Right lobe of liver (tissue), 6 donors: ENCODE data around the gene CLRN2. TPM values are rescaled to one million over a fixed set of nuclear protein-coding genes. Genes with fewer than 3 reads are reported as not detected.

ENCODE experiments used
- ATAC-seq, 4 donors: fragments of 200-7000 bp; cut with Tn5 transposase; one replicate each; pipeline ENCODE4 v1.9.1; 2020; ENCODE audit warnings: mild to moderate bottlenecking in 4 of 4, moderate library complexity in 4 of 4
- DNase-seq, 3 donors: peaks; one replicate each; pipeline ENCODE4 v3.0.0-alpha.2; 2020
- H3K27ac ChIP-seq, 3 donors: fragments of 200-600 bp; one replicate each; pipeline ENCODE4 v1.8.0; 2022
- H3K27me3 ChIP-seq, 2 donors: fragments of 200-600 bp; one replicate each; pipeline ENCODE4 v1.8.0; 2022
- H3K36me3 ChIP-seq, 4 donors: fragments of 200-600 bp; sonication (generic) in 1 of 4; one replicate each; pipeline versions ENCODE4 v1.5.1 to v1.8.0; 2017 to 2022; ENCODE audit warnings: control low read depth in 1 of 4
- H3K4me1 ChIP-seq, 4 donors: fragments of 200-600 bp; sonication (generic) in 1 of 4; one replicate each; pipeline versions ENCODE4 v1.5.1 to v1.8.0; 2017 to 2022; ENCODE audit warnings: control low read depth in 1 of 4
- H3K4me3 ChIP-seq, 3 donors: fragments of 200-600 bp; one replicate each; pipeline ENCODE4 v1.8.0; 2022
- H3K9me3 ChIP-seq, 4 donors: fragments of 200-600 bp; sonication (generic) in 1 of 4; one replicate each; pipeline versions ENCODE4 v1.5.1 to v1.8.0; 2017 to 2022; ENCODE audit warnings: control low read depth in 1 of 4
- CTCF ChIP-seq, 4 donors: fragments of 200-600 bp in 3 of 4; fragments of 450-650 bp in 1 of 4; IDR thresholded peaks; one replicate each; pipeline versions ENCODE4 v1.5.1 to v1.8.0; 2016 to 2022; ENCODE audit warnings: antibody characterized with exemption in 4 of 4, mild to moderate bottlenecking in 2 of 4
- POLR2A ChIP-seq: fragments of 450-650 bp; IDR thresholded peaks from one replicate; pipeline ENCODE4 v1.6.1; 2017; ENCODE audit warnings: antibody characterized with exemption, mild to moderate bottlenecking
- WGBS: methylation state at CpG from one replicate; pipeline ENCODE4 v1.1.6; 2018; ENCODE audit warnings: low coverage, low lambda C conversion rate; ENCODE audit not compliant: insufficient coverage; ENCODE audit errors: missing lambda C conversion rate; 5-methylcytosine and 5-hydroxymethylcytosine counted together
- intact Hi-C, 2 donors: fragments of 100-400 bp; cut with DNase I; formaldehyde crosslinking; loops; one replicate each; pipeline versions ENCODE4 v1.11.2 to v1.14.1; 2022
- total RNA-seq, 6 experiments: library from RNA; depleted of rRNA in 2 of 6; stranded (reverse); fragments of >200 nt in 2 of 6; fragmentation: NEBNext Ultra II Directional in 3 of 6; extraction: Animal tissue kit (Norgen Biotek cat#: 25700) in 3 of 6; gene quantifications; one replicate each; pipeline versions ENCODE4 v1.1.0 to v1.2.4, GENCODE V29; 2016 to 2023
- donor health status: DM: no; HTN: yes; CAD: no.
- donor health status: DM: no; HTN: no; CAD: no.
- donor health status: DM: no; HTN: no; CAD: no.
- donor health status: DM: no; HTN: yes; CAD: no.
- donor health status: DM: no; HTN: yes; CAD: no.

CLRN2 gene
- total RNA-seq, 6 experiments from 2014 or later: not detected

DNA sequence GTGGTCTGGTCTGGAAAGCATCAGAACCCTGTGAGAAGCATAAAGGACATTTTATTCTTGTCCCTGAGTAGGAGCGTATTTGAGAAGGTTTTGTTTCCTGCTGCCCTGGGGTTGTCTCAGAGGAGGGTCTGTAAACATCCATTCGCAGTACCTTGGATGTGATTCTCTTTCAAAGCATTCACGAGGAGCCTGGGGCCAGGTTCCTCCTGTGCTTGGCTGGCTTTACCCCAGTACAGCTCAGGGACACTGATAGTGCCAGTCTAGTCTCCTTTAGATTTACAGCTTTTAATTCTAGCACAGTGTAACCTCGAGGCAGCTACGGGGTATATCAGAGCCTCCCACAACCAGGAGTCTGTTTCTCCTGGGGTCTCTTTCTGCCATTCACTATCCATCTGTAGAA lies 2.7 kb downstream of the CLRN2 start:
- no peak overlapping the region for H3K4me3 ChIP-seq
- intact Hi-C loops: no loop called here
- H3K9me3 ChIP-seq: no peaks in the 10 kb centered on the region
- no peak for TF ChIP-seq POLR2A
- TF ChIP-seq CTCF (IDR thresholded peaks at IDR 0.05): no peak
- no peaks in the 10 kb centered on the region for H3K27me3 ChIP-seq
- H3K36me3 ChIP-seq: no peaks in the 10 kb centered on the region
- H3K4me1 ChIP-seq: peaks cover 0 to 27% (median 9%) of the 10 kb centered on the region in 4 donors
- ATAC-seq (no peak), DNase-seq (no peak)
- H3K27ac ChIP-seq: no peak overlapping the region
- WGBS: 82% methylated on average over 3 of the region's 5 CpGs

GRCh38 chr4:17521595-17521994 lies 6.6 kb downstream of the CLRN2 start:
- no peak for TF ChIP-seq POLR2A
- TF ChIP-seq CTCF (IDR thresholded peaks at IDR 0.05): no peak
- Histone ChIP-seq H3K27me3 (no peaks in the 10 kb centered on the region), H3K27ac (no peak overlapping the region), H3K4me1 (peaks cover 0 to 3% (median 0%) of the 10 kb centered on the region in 4 donors), H3K9me3 (no peaks in the 10 kb centered on the region), H3K4me3 (no peak overlapping the region), H3K36me3 (no peaks in the 10 kb centered on the region)
- intact Hi-C loops: no loop called here
- DNase-seq (no peak), ATAC-seq (no peak)
- 76% methylated on average over 5 of the region's 5 CpGs for WGBS

- intact Hi-C loops: no loop called here
- ATAC-seq (no peak), DNase-seq (no peak)
- TF ChIP-seq CTCF (IDR thresholded peaks at IDR 0.05) (no peak), POLR2A (no peak)
- H3K27ac ChIP-seq: no peak overlapping the region
- no peaks in the 10 kb centered on the region for H3K4me1 ChIP-seq
- WGBS: 33% methylated on average over 2 of the region's 2 CpGs
- H3K36me3 ChIP-seq: no peaks in the 10 kb centered on the region
- no peak overlapping the region for H3K4me3 ChIP-seq
- no peaks in the 10 kb centered on the region for H3K27me3 ChIP-seq
- H3K9me3 ChIP-seq: no peaks in the 10 kb centered on the region
Observed at GRCh38 chr4:17523662-17524061, 8.7 kb downstream of the CLRN2 start.

GRCh38 chr4:17526695-17527477 lies 11.9 kb downstream of the CLRN2 start:
- Histone ChIP-seq H3K36me3 (no peaks in the 10 kb centered on the region), H3K27ac (no peak overlapping the region), H3K4me3 (no peak overlapping the region), H3K27me3 (no peaks in the 10 kb centered on the region), H3K9me3 (no peaks in the 10 kb centered on the region), H3K4me1 (peaks cover 0 to 4% (median 0%) of the 10 kb centered on the region in 4 donors)
- TF ChIP-seq CTCF (IDR thresholded peaks at IDR 0.05) (no peak), POLR2A (no peak)
- intact Hi-C loops: no loop called here
- 83% methylated on average over 25 of the region's 27 CpGs for WGBS
- ATAC-seq (no peak), DNase-seq (no peak)
